Esophagus muscularis mucosa (tissue), 4 donors: ENCODE results near the gene SLC12A7. TPM values are rescaled to one million over a fixed set of nuclear protein-coding genes. Genes with fewer than 3 reads are reported as not detected.

ENCODE experiments used
- DNase-seq: peaks from one replicate; pipeline ENCODE4 v3.0.0-alpha.2; 2017; ENCODE audit errors: extremely low spot score
- H3K27ac ChIP-seq, 4 donors: fragments of 200-600 bp; sonication (generic); replicated peaks in 1 of 4; 1 replicate in 3 of 4; 2 replicates in 1 of 4; pipeline ENCODE4 v1.5.1; 2016 to 2019; ENCODE audit warnings: mild to moderate bottlenecking in 1 of 4
- H3K27me3 ChIP-seq, 4 donors: fragments of 200-600 bp; sonication (generic); one replicate each; pipeline versions ENCODE4 v1.5.1 to v1.6.0; 2016 to 2019
- H3K36me3 ChIP-seq, 4 donors: fragments of 200-600 bp; sonication (generic); one replicate each; pipeline ENCODE4 v1.5.1; 2016 to 2019
- H3K4me1 ChIP-seq, 4 donors: fragments of 200-600 bp; sonication (generic); one replicate each; pipeline ENCODE4 v1.5.1; 2016 to 2019
- H3K4me3 ChIP-seq, 4 donors: fragments of 200-600 bp; sonication (generic); 1 replicate in 2 of 4; 2 replicates in 2 of 4; pipeline ENCODE4 v1.5.1; 2016 to 2019; ENCODE audit warnings: mild to moderate bottlenecking in 4 of 4, moderate library complexity in 1 of 4
- H3K9me3 ChIP-seq, 4 donors: fragments of 200-600 bp; sonication (generic); 1 replicate in 3 of 4; 2 replicates in 1 of 4; pipeline ENCODE4 v1.5.1; 2016 to 2019
- EP300 ChIP-seq: sonication (generic); formaldehyde crosslinking; IDR thresholded peaks from one replicate; pipeline ENCODE4 v1.6.1; 2017; ENCODE audit warnings: antibody characterized with exemption
- POLR2A ChIP-seq: fragments of 450-650 bp; IDR thresholded peaks from one replicate; pipeline ENCODE4 v1.6.1; 2017; ENCODE audit warnings: antibody characterized with exemption, moderate library complexity, mild to moderate bottlenecking, low read depth
- POLR2AphosphoS5 ChIP-seq, 2 donors: sonication (generic); formaldehyde crosslinking; IDR thresholded peaks; one replicate each; pipeline ENCODE4 v1.6.1; 2017; ENCODE audit warnings: antibody characterized with exemption in 2 of 2
- WGBS: methylation state at CpG from one replicate; pipeline ENCODE4 v1.1.5; 2018; 5-methylcytosine and 5-hydroxymethylcytosine counted together
- intact Hi-C: fragments of 100-400 bp; cut with DNase I; formaldehyde crosslinking; loops from one replicate; pipeline ENCODE4 v1.15.1; 2023
- total RNA-seq, 4 donors: library from RNA; depleted of rRNA; stranded (reverse); fragments of >200 nt; gene quantifications; one replicate each; pipeline versions ENCODE4 v1.1.0 to v1.2.1, GENCODE V29; 2016
- TF ChIP-seq, protein P1 (sequence below), 3 experiments: fragments of 200-600 bp in 2 of 3; fragments of 450-650 bp in 1 of 3; sonication (generic) in 2 of 3; IDR thresholded peaks; one replicate each; pipeline ENCODE4 v1.5.1; 2017 to 2019; ENCODE audit warnings: antibody characterized with exemption in 3 of 3, mild to moderate bottlenecking in 2 of 3, moderate library complexity in 1 of 3

SLC12A7 gene
- total RNA-seq, 4 donors from 2014 or later = 21.6 to 35.8 (median 25.4) TPM

GRCh38 chr5:1008451-1009358 is 103.2 kb downstream of the SLC12A7 start, which contains the start of gene NKD2:
NKD2 (plus strand) TSS chr5:1008802; CDS start chr5:1009058, 256 bp downstream.
- DNase-seq = no peak
- Histone ChIP-seq H3K4me1 (peaks cover 21 to 57% (median 51%) of the 10 kb centered on the region in 4 donors), H3K36me3 (no peaks in the 10 kb centered on the region), H3K27me3 (peaks cover 0 to 83% (median 23%) of the 10 kb centered on the region in 4 donors), H3K27ac (peak within 1 kb of the TSS in 1 of 4 donors; percentile 35), H3K9me3 (no peaks in the 10 kb centered on the region), H3K4me3 (peak within 1 kb of the TSS; percentile 63 to 77 (median 65))
- WGBS = 19% methylated on average over 9 of the region's 108 CpGs
- TF ChIP-seq, protein P1, sequence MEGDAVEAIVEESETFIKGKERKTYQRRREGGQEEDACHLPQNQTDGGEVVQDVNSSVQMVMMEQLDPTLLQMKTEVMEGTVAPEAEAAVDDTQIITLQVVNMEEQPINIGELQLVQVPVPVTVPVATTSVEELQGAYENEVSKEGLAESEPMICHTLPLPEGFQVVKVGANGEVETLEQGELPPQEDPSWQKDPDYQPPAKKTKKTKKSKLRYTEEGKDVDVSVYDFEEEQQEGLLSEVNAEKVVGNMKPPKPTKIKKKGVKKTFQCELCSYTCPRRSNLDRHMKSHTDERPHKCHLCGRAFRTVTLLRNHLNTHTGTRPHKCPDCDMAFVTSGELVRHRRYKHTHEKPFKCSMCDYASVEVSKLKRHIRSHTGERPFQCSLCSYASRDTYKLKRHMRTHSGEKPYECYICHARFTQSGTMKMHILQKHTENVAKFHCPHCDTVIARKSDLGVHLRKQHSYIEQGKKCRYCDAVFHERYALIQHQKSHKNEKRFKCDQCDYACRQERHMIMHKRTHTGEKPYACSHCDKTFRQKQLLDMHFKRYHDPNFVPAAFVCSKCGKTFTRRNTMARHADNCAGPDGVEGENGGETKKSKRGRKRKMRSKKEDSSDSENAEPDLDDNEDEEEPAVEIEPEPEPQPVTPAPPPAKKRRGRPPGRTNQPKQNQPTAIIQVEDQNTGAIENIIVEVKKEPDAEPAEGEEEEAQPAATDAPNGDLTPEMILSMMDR (IDR thresholded peaks at IDR 0.05) = peak; percentile 63 to 73 (median 64)
- TF ChIP-seq POLR2A (no peak), POLR2AphosphoS5 (IDR thresholded peaks at IDR 0.05) (no peak)
- intact Hi-C loops = loop anchor here (5.0 to 10.0 kb wide), 2 partner anchors 86 to 106 kb away; partner anchors contain the start of gene SLC12A7

- no peaks in the 10 kb centered on the region for H3K9me3 ChIP-seq
- DNase-seq = no peak
- H3K4me3 ChIP-seq = peak overlapping the region in 1 of 4 donors; percentile 64
- H3K27ac ChIP-seq = no peak overlapping the region
- no peaks in the 10 kb centered on the region for H3K36me3 ChIP-seq
- intact Hi-C loops = loop anchor here (5.0 to 10.0 kb wide), 2 partner anchors 86 to 107 kb away; partner anchors contain the start of gene SLC12A7
- 85% methylated on average over 17 of the region's 23 CpGs for WGBS
- H3K27me3 ChIP-seq = peaks cover 0 to 77% (median 23%) of the 10 kb centered on the region in 4 donors
- TF ChIP-seq EP300 (no peak), POLR2A (no peak), POLR2AphosphoS5 (IDR thresholded peaks at IDR 0.05) (no peak)
- TF ChIP-seq, protein P1 (IDR thresholded peaks at IDR 0.05) = no peak
- peaks cover 21 to 59% (median 54%) of the 10 kb centered on the region in 4 donors for H3K4me1 ChIP-seq
Measured at GRCh38 chr5:1007681-1008450, 104.0 kb downstream of the SLC12A7 start.

DNA sequence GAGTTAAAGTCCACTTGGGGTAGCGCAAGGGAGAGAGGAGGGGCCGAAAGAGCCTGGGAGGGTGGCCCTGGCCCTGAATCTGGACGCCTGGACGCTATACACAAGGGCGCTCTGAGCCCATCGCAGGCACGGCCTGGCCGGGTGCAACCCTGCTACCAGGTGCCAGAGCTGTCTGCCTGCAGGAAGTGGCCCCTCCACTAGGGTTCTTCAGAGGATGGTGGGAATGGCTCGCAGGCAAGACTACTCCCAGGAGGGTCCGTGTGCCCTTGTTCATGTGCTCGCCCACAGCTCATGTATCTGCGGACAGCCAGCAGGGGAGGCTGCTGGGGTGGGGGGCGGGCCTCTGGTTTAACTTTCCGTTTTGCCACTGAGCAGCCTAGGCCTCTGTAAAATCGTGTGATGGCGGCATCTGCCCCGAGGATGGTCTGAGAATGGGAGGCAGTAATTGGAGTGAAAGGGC is 104.6 kb downstream of the SLC12A7 start:
- TF ChIP-seq POLR2A (no peak), EP300 (no peak), POLR2AphosphoS5 (IDR thresholded peaks at IDR 0.05) (no peak)
- TF ChIP-seq, protein P1 (IDR thresholded peaks at IDR 0.05) = no peak
- Histone ChIP-seq H3K4me3 (no peak overlapping the region), H3K27ac (no peak overlapping the region), H3K36me3 (no peaks in the 10 kb centered on the region), H3K27me3 (peaks cover 0 to 71% (median 23%) of the 10 kb centered on the region in 4 donors), H3K9me3 (no peaks in the 10 kb centered on the region), H3K4me1 (peaks cover 21 to 59% (median 54%) of the 10 kb centered on the region in 4 donors)
- intact Hi-C loops = loop anchor here (5.0 to 10.0 kb wide), 2 partner anchors 85 to 108 kb away; partner anchors contain the start of gene SLC12A7
- DNase-seq = no peak
- 90% methylated on average over 8 of the region's 17 CpGs for WGBS

- no peak for TF ChIP-seq EP300
- no peak for TF ChIP-seq POLR2A
- TF ChIP-seq POLR2AphosphoS5 (IDR thresholded peaks at IDR 0.05) = no peak
- TF ChIP-seq, protein P1 (IDR thresholded peaks at IDR 0.05) = no peak
- Histone ChIP-seq H3K36me3 (no peaks in the 10 kb centered on the region), H3K27me3 (peaks cover 0 to 65% (median 23%) of the 10 kb centered on the region in 4 donors), H3K27ac (no peak overlapping the region), H3K9me3 (no peaks in the 10 kb centered on the region), H3K4me3 (no peak overlapping the region), H3K4me1 (peaks cover 21 to 59% (median 54%) of the 10 kb centered on the region in 4 donors)
- intact Hi-C loops = loop anchor here (5.0 to 10.0 kb wide), 2 partner anchors 84 to 108 kb away; partner anchors contain the start of gene SLC12A7
- DNase-seq = no peak
- 100% methylated on average over 2 of the region's 5 CpGs for WGBS
Measured at GRCh38 chr5:1006656-1007071, 105.2 kb downstream of the SLC12A7 start.
